SK-N-SH treated with all-trans-retinoic acid at 6 μM for 48 hours (cell line): ENCODE measurements around the gene DRAM1.

ENCODE experiments used
- ARNTL ChIP-seq: fragments of 450-650 bp; formaldehyde crosslinking; IDR thresholded peaks from 2 replicates; pipeline ENCODE4 v1.5.0; 2020; ENCODE audit warnings: low read depth, mild to moderate bottlenecking, moderate library complexity, borderline replicate concordance
- BACH2 ChIP-seq: fragments of 250-450 bp; sonication (Bioruptor Pico); IDR thresholded peaks from 2 replicates; pipeline ENCODE4 v1.9.0; 2021; ENCODE audit warnings: mild to moderate bottlenecking, borderline replicate concordance
- GLIS3 ChIP-seq: fragments of 250-450 bp; sonication (Bioruptor Pico); IDR thresholded peaks from 2 replicates; pipeline ENCODE4 v1.5.0; 2020; ENCODE audit warnings: mild to moderate bottlenecking, moderate library complexity
- PATZ1 ChIP-seq: fragments of 250-450 bp; sonication (Bioruptor Pico); IDR thresholded peaks from 2 replicates; pipeline ENCODE4 v1.8.0; 2020; ENCODE audit warnings: mild to moderate bottlenecking, moderate library complexity, borderline replicate concordance
- POU6F1 ChIP-seq: fragments of 250-450 bp; sonication (Bioruptor Pico); IDR thresholded peaks from 2 replicates; pipeline ENCODE4 v1.8.0; 2021; ENCODE audit warnings: low read depth, mild to moderate bottlenecking, moderate library complexity, borderline replicate concordance
- SNAI2 ChIP-seq: fragments of 250-450 bp; sonication (Bioruptor Pico); IDR thresholded peaks from 2 replicates; pipeline ENCODE4 v1.5.0; 2020; ENCODE audit warnings: mild to moderate bottlenecking, moderate library complexity
- ZFP3 ChIP-seq: fragments of 250-450 bp; sonication (Bioruptor Pico); IDR thresholded peaks from 2 replicates; pipeline ENCODE4 v1.5.0; 2020; ENCODE audit warnings: mild to moderate bottlenecking, moderate library complexity
- ZFP30 ChIP-seq: fragments of 450-650 bp; formaldehyde crosslinking; IDR thresholded peaks from 2 replicates; pipeline ENCODE4 v1.5.0; 2022; ENCODE audit warnings: mild to moderate bottlenecking, moderate library complexity
- ZNF70 ChIP-seq: fragments of 450-650 bp; formaldehyde crosslinking; IDR thresholded peaks from 2 replicates; pipeline ENCODE4 v1.5.0; 2020; ENCODE audit warnings: mild to moderate bottlenecking, moderate library complexity

- no peak for TF ChIP-seq ARNTL
- no peak for TF ChIP-seq BACH2 (CRISPR knock-in tag)
- no peak for TF ChIP-seq ZFP3 (CRISPR knock-in tag)
- TF ChIP-seq POU6F1 (CRISPR knock-in tag): no peak
- TF ChIP-seq ZFP30 (CRISPR knock-in tag): no peak
- TF ChIP-seq SNAI2 (CRISPR knock-in tag): no peak
- TF ChIP-seq ZNF70 (CRISPR knock-in tag): no peak
- TF ChIP-seq PATZ1 (CRISPR knock-in tag): no peak
- no peak for TF ChIP-seq GLIS3 (CRISPR knock-in tag)
Measured at GRCh38 chr12:101881228-101881627, 3.8 kb downstream of the DRAM1 start.
